ENCODE data around the gene NR3C1. TPM values are rescaled to one million over a fixed set of nuclear protein-coding genes. Genes with fewer than 3 reads are reported as not detected.
A peak's percentile ranks its signal among the peaks of the same experiment; 100 is the strongest.

Gene NR3C1
- total and polyA plus RNA-seq, 2 of the 13 experiments (the other 11 are each of a cell fraction or from before 2014, with no cell fraction given): 10.0 to 24.3 TPM

DNA sequence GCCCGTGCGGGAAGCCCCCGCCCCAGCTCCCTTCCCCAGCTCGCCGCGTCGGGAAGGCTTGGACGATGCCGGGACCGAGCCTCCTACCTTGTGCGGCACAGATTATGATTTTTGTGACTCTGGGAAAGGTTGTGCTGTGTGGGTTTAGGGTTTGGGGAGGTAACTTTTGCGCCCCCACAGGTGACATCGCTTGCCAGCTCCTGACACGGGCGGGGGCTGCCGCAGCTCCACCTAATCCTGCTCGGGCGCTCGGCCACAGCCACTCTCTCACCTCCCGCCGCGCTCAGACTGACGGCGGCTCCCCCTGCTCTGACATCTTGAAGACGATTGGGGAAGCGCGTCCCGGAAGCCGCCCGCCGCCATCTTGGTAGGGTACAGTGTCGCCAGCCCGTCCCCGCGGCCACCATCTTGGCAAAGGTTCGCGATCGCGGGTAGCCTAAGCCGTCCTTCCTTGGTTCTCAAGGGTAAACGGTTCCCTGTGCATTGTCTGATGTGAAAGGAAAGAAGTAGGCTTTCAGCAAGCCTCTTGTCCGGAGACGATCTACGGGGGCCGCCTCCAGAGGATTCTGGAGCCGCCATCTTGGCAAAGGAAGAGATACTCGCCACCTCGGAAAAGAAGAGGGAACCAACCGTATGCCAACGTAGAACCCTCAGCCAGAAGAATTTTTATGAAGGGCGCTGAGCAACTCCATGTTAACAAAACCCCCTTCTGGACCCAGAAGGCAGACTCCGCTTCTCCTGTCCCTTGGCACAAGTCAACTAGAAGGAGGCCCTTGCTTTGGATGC lies 1.8 kb upstream of the NR3C1 start (continued):
- TF ChIP-seq, protein P1, sequence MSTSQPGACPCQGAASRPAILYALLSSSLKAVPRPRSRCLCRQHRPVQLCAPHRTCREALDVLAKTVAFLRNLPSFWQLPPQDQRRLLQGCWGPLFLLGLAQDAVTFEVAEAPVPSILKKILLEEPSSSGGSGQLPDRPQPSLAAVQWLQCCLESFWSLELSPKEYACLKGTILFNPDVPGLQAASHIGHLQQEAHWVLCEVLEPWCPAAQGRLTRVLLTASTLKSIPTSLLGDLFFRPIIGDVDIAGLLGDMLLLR (CRISPR knock-in tag; IDR thresholded peaks at IDR 0.05): peak; percentile 28; the same call in 1 of the 2 replicates
- no peak for TF ChIP-seq HES4 (CRISPR knock-in tag; IDR thresholded peaks at IDR 0.05; ENCODE audit: borderline replicate concordance)
- TF ChIP-seq RFXANK (CRISPR knock-in tag; IDR thresholded peaks at IDR 0.05): peak; percentile 43; the same call in 1 of the 2 replicates
- TF ChIP-seq TCF12 (IDR thresholded peaks at IDR 0.05): no peak
- TF ChIP-seq TCF12 (CRISPR knock-in tag; IDR thresholded peaks at IDR 0.05): no peak
- TF ChIP-seq SRSF4 (IDR thresholded peaks at IDR 0.05; ENCODE audit: low read depth, low read length, poor library complexity, severe bottlenecking): no peak
- TF ChIP-seq, protein P2, sequence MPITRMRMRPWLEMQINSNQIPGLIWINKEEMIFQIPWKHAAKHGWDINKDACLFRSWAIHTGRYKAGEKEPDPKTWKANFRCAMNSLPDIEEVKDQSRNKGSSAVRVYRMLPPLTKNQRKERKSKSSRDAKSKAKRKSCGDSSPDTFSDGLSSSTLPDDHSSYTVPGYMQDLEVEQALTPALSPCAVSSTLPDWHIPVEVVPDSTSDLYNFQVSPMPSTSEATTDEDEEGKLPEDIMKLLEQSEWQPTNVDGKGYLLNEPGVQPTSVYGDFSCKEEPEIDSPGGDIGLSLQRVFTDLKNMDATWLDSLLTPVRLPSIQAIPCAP (CRISPR knock-in tag; IDR thresholded peaks at IDR 0.05; ENCODE audit: low read depth): no peak
- TF ChIP-seq ZNF382 (CRISPR knock-in tag; IDR thresholded peaks at IDR 0.05; ENCODE audit: borderline replicate concordance): no peak
- no peak for TF ChIP-seq SNRNP70 (IDR thresholded peaks at IDR 0.05; ENCODE audit: low read depth, low read length)
- TF ChIP-seq RCOR2 (CRISPR knock-in tag; IDR thresholded peaks at IDR 0.05): no peak
- TF ChIP-seq ZFY (CRISPR knock-in tag; IDR thresholded peaks at IDR 0.05): peak; percentile 71
- no peak for TF ChIP-seq KLF13 (CRISPR knock-in tag; IDR thresholded peaks at IDR 0.05)
- no peak for TF ChIP-seq ZNF160 (CRISPR knock-in tag; IDR thresholded peaks at IDR 0.05)
- no peak for TF ChIP-seq HOXA5 (CRISPR knock-in tag; IDR thresholded peaks at IDR 0.05)
- TF ChIP-seq, protein P3, sequence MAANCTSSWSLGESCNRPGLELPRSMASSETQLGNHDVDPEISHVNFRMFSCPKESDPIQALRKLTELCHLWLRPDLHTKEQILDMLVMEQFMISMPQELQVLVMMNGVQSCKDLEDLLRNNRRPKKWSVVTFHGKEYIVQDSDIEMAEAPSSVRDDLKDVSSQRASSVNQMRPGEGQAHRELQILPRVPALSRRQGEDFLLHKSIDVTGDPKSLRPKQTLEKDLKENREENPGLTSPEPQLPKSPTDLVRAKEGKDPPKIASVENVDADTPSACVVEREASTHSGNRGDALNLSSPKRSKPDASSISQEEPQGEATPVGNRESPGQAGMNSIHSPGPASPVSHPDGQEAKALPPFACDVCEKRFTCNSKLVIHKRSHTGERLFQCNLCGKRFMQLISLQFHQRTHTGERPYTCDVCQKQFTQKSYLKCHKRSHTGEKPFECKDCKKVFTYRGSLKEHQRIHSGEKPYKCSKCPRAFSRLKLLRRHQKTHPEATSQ (CRISPR knock-in tag; IDR thresholded peaks at IDR 0.05; ENCODE audit: borderline replicate concordance): peak; percentile 23; the same call in 1 of the 2 replicates
- TF ChIP-seq, protein P4, sequence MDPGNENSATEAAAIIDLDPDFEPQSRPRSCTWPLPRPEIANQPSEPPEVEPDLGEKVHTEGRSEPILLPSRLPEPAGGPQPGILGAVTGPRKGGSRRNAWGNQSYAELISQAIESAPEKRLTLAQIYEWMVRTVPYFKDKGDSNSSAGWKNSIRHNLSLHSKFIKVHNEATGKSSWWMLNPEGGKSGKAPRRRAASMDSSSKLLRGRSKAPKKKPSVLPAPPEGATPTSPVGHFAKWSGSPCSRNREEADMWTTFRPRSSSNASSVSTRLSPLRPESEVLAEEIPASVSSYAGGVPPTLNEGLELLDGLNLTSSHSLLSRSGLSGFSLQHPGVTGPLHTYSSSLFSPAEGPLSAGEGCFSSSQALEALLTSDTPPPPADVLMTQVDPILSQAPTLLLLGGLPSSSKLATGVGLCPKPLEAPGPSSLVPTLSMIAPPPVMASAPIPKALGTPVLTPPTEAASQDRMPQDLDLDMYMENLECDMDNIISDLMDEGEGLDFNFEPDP (CRISPR knock-in tag; conservative IDR thresholded peaks at IDR 0.05): peak; percentile 86; the same call in 1 of the 2 replicates
- TF ChIP-seq, protein P5, sequence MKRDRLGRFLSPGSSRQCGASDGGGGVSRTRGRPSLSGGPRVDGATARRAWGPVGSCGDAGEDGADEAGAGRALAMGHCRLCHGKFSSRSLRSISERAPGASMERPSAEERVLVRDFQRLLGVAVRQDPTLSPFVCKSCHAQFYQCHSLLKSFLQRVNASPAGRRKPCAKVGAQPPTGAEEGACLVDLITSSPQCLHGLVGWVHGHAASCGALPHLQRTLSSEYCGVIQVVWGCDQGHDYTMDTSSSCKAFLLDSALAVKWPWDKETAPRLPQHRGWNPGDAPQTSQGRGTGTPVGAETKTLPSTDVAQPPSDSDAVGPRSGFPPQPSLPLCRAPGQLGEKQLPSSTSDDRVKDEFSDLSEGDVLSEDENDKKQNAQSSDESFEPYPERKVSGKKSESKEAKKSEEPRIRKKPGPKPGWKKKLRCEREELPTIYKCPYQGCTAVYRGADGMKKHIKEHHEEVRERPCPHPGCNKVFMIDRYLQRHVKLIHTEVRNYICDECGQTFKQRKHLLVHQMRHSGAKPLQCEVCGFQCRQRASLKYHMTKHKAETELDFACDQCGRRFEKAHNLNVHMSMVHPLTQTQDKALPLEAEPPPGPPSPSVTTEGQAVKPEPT (CRISPR knock-in tag; IDR thresholded peaks at IDR 0.05; ENCODE audit: low read depth): peak; percentile 67; the same call in 1 of the 2 replicates
- TF ChIP-seq, protein P6, sequence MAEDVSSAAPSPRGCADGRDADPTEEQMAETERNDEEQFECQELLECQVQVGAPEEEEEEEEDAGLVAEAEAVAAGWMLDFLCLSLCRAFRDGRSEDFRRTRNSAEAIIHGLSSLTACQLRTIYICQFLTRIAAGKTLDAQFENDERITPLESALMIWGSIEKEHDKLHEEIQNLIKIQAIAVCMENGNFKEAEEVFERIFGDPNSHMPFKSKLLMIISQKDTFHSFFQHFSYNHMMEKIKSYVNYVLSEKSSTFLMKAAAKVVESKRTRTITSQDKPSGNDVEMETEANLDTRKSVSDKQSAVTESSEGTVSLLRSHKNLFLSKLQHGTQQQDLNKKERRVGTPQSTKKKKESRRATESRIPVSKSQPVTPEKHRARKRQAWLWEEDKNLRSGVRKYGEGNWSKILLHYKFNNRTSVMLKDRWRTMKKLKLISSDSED (CRISPR knock-in tag; IDR thresholded peaks at IDR 0.05): no peak
- no peak for TF ChIP-seq ZNF7 (CRISPR knock-in tag; IDR thresholded peaks at IDR 0.05)
- peak; percentile 48; the same call in 1 of the 2 replicates for TF ChIP-seq HIVEP1 (CRISPR knock-in tag; IDR thresholded peaks at IDR 0.05)
- no peak for TF ChIP-seq ONECUT2 (CRISPR knock-in tag; IDR thresholded peaks at IDR 0.05)

Data from HepG2 (cell line).